SK-N-MC (cell line): ENCODE results near the gene KDM4E.
"Not testable (repeated sequence)": the region's sequence is repeated elsewhere in the genome, so short reads cannot be mapped to it uniquely, and the experiment has no call there.

Source experiments
- DNase-seq: peaks from one replicate; pipeline ENCODE4 v3.0.0-alpha.2; 2011; ENCODE audit warnings: low read depth, low spot score
- H3K27ac ChIP-seq: fragments of 200-600 bp; sonication (generic); 2 replicates; pipeline ENCODE4 v1.5.1; 2016; ENCODE audit warnings: mixed run types
- H3K36me3 ChIP-seq: fragments of 200-600 bp; sonication (generic); 2 replicates; pipeline ENCODE4 v1.6.1; 2017; ENCODE audit warnings: antibody characterized with exemption, low read length, mixed read lengths; ENCODE audit not compliant: insufficient read depth
- H3K4me3 ChIP-seq: fragments of 200-600 bp; sonication (generic); 2 replicates; pipeline ENCODE4 v1.5.1; 2016
- H3K9ac ChIP-seq: fragments of 200-600 bp; sonication (generic); 2 replicates; pipeline ENCODE4 v1.8.0; 2017; ENCODE audit warnings: mixed run types, mixed read lengths; ENCODE audit not compliant: insufficient read length
- H3K9me3 ChIP-seq: fragments of 200-600 bp; sonication (generic); 2 replicates; pipeline ENCODE4 v1.6.1; 2017; ENCODE audit warnings: low read depth, mild to moderate bottlenecking, antibody characterized with exemption, low read length, moderate library complexity, mixed read lengths
- EZH2 ChIP-seq: fragments of 200-600 bp; sonication (generic); IDR thresholded peaks from one replicate; pipeline ENCODE4 v1.6.1; 2017; ENCODE audit warnings: antibody characterized with exemption
- FOXP2 ChIP-seq: optimal IDR thresholded peaks from 2 replicates; pipeline ENCODE3; 2011; ENCODE audit warnings: mild to moderate bottlenecking, moderate library complexity; ENCODE audit not compliant: insufficient read depth; ENCODE audit errors: extremely low read length, control extremely low read depth
- POLR2AphosphoS5 ChIP-seq: IDR thresholded peaks from 2 replicates; pipeline ENCODE4 v1.6.1; 2012; ENCODE audit warnings: mild to moderate bottlenecking, low read depth, low read length, borderline replicate concordance

Gene KDM4E

DNA sequence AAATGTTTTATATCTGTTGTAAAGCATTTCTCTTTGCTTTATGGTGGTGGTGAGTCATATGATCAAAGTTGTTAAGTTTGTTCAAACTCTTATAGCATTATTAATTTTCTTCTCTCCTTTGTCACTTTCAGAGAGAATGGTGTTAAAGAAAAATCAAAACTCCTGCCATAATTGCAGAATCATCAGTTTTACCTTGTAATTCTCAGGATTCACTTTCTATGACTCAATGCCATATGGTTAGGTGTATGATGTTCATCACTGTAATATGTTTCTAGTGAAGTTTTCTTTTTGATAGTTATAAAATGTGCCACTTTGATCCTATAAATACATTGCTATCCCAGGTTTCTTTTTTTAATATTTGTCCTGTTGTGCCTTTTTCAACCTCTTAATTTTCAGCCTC lies 13.7 kb upstream of the KDM4E start:
- no peak for DNase-seq
- Histone ChIP-seq H3K9ac (no peak overlapping the region), H3K36me3 (no peaks in the 10 kb centered on the region), H3K27ac (no peak overlapping the region), H3K9me3 (no peaks in the 10 kb centered on the region), H3K4me3 (no peak overlapping the region)
- TF ChIP-seq EZH2 (no peak), POLR2AphosphoS5 (no peak), FOXP2 (no peak)

DNA sequence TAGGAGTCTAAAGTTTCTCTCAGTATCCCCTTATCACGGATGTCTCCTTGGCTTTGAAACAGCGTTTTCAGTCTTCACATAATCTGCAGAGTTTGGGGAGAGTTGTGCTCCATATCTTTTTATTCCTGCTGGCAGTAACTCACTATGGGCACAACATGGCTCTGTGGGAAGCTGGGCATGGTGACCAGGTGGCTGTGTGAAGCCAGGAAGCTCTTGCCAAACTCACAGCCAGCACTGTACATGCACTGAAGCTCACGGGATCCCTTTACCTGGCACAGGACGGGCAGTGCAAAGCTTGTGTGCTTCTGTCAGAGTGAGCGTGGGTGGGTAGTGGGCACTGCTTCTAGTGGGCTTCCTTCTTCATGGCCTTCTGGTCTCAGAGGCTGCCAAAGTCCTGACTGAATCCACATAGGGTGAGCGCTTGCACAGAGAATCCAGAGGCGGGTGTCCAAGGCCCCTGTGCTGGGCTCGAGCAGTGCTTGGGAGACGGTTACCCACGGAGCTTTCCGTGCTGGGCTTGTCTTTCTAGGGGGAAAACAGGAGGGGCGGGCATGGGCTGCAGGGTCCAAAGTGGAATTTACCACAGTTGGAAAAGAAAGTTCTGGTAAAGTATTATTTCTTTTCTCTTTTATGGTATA lies 10.8 kb upstream of the KDM4E start:
- no peak for DNase-seq
- no peaks in the 10 kb centered on the region for H3K36me3 ChIP-seq
- TF ChIP-seq POLR2AphosphoS5 (no peak), EZH2 (no peak), FOXP2 (no peak)
- H3K27ac ChIP-seq = no peak overlapping the region
- no peaks in the 10 kb centered on the region for H3K9me3 ChIP-seq
- H3K4me3 ChIP-seq = no peak overlapping the region
- no peak overlapping the region for H3K9ac ChIP-seq

DNA sequence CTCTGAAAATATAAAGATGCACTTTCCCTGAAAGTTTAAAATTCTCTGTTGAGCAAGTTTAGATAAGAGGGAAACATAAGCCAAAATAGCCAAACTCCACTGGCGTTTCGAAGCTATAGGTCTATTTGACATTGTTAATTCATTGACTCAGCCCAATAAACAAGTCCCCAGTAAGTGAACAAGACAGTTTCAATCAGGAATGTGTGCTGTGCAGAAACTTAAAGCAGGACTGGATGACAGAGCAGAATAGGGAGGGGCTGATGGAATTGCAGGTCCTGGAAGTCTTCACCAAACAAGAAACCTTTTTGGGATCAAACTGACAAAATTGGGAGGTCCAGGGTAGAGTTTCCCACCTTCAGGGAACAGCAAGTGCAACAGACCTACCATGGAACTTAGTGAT lies 8.9 kb upstream of the KDM4E start:
- no peak for TF ChIP-seq POLR2AphosphoS5
- TF ChIP-seq EZH2 = no peak
- TF ChIP-seq FOXP2 = no peak
- no peak for DNase-seq
- H3K4me3 ChIP-seq = no peak overlapping the region

DNA sequence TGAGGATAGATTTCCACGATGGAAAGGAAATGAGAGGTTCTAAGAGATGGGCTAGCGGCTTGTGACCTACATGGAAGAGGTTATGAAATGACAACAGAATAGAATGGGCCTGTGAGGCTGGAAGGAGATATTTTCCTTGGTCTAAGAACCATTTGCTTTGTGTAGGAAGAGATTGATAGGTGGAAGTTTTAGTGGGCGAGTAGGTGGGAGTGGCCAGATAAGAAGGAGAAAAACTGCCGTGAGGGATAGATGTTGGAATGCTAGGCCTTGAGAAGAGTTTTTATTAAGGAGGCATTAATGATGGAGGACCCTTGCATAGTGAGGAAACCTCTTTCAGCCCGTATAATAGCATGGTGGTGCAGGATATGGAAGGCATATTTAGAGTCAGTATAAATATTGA lies 3.6 kb upstream of the KDM4E start:
- not testable (repeated sequence) for H3K9ac ChIP-seq, H3K4me3 ChIP-seq, H3K27ac ChIP-seq, H3K9me3 ChIP-seq, DNase-seq, H3K36me3 ChIP-seq

More for the DNA sequence above, 8.9 kb upstream of the KDM4E start:
- Histone ChIP-seq H3K9ac (no peak overlapping the region), H3K36me3 (no peaks in the 10 kb centered on the region), H3K9me3 (no peaks in the 10 kb centered on the region), H3K27ac (no peak overlapping the region)

DNA sequence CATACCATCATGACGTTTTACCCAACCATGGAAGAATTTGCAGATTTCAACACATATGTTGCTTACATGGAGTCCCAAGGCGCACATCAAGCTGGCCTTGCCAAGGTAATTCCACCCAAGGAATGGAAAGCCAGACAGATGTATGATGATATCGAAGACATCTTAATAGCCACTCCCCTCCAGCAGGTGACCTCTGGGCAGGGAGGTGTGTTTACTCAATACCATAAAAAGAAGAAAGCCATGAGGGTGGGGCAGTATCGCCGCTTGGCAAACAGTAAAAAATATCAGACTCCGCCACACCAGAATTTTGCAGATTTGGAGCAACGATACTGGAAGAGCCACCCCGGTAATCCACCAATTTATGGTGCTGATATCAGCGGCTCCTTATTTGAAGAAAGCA lies 536 bp downstream of the KDM4E start:
- DNase-seq = not testable (repeated sequence)

DNA sequence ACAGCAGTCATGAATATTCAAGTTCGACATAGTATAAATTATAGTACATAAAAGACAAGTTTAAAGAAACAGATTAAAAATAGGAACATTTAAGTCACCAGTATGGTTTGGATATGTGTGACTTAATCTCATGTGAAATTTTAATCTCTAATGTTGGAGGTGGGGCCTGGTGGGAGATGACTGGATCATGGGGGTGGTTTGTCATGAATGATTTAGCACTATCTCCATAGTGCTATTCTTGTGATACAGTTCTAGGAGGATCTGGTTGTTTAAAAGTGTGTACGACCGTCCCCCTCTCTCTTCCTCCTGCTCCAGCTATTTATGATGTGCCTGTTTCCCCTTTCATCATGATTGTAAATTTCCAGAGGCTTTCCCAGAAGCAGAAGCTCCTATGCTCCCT lies 3.3 kb downstream of the KDM4E start:
- no peak overlapping the region for H3K9ac ChIP-seq
- H3K4me3 ChIP-seq = no peak overlapping the region
- no peaks in the 10 kb centered on the region for H3K36me3 ChIP-seq
- no peak overlapping the region for H3K27ac ChIP-seq
- no peaks in the 10 kb centered on the region for H3K9me3 ChIP-seq
- TF ChIP-seq EZH2 (no peak), POLR2AphosphoS5 (no peak), FOXP2 (no peak)
- DNase-seq = no peak

More for the DNA sequence above, 536 bp downstream of the KDM4E start:
- H3K9ac ChIP-seq, H3K27ac ChIP-seq, H3K9me3 ChIP-seq, H3K4me3 ChIP-seq, H3K36me3 ChIP-seq: not testable (repeated sequence)

DNA sequence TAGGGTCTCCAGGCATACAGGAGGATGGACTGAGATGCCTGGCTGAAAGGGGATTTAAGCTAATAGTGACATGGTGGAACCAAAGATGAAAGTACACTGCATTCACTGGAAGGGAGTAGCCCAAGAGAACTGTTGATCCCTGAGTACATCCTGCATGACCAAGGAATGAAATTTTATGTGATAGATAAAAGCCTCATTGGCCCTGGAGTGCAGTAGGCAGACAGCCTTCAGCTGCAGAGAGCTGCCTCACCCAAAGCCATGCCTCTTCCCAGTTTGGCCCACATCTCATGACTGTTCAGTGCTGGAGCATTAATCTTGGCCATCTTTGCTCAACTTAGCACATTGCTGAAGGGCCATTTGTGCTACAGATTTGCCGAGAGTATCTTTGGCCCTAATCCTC lies 8.0 kb downstream of the KDM4E start:
- no peak for TF ChIP-seq FOXP2
- TF ChIP-seq EZH2 = no peak
- no peak for TF ChIP-seq POLR2AphosphoS5
- no peak overlapping the region for H3K9ac ChIP-seq
- no peak for DNase-seq

DNA sequence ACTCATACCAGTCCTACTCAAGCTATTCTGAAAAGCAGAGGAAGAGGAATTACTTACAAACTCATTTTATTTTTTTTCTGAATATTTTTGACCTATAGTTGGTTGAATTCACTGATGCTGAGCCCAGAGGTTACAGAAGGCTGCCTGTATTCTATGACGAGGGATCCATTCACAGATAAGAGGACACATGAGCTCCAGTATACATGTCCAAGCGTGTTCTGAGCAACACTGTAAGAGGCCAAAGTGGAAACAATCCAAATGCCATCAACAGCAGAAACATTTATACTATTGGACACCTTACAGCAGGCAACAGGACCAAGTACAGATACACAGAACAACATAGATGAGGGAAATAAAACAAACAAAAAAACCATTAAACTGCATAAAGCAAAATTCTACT lies 10.3 kb downstream of the KDM4E start:
- Histone ChIP-seq H3K9ac (no peak overlapping the region), H3K9me3 (no peaks in the 10 kb centered on the region), H3K36me3 (no peaks in the 10 kb centered on the region), H3K27ac (no peak overlapping the region), H3K4me3 (no peak overlapping the region)
- no peak for DNase-seq
- TF ChIP-seq FOXP2 (no peak), POLR2AphosphoS5 (no peak), EZH2 (no peak)

More for the DNA sequence above, 8.0 kb downstream of the KDM4E start:
- no peak overlapping the region for H3K4me3 ChIP-seq
- H3K9me3 ChIP-seq = no peaks in the 10 kb centered on the region
- no peak overlapping the region for H3K27ac ChIP-seq
- no peaks in the 10 kb centered on the region for H3K36me3 ChIP-seq

DNA sequence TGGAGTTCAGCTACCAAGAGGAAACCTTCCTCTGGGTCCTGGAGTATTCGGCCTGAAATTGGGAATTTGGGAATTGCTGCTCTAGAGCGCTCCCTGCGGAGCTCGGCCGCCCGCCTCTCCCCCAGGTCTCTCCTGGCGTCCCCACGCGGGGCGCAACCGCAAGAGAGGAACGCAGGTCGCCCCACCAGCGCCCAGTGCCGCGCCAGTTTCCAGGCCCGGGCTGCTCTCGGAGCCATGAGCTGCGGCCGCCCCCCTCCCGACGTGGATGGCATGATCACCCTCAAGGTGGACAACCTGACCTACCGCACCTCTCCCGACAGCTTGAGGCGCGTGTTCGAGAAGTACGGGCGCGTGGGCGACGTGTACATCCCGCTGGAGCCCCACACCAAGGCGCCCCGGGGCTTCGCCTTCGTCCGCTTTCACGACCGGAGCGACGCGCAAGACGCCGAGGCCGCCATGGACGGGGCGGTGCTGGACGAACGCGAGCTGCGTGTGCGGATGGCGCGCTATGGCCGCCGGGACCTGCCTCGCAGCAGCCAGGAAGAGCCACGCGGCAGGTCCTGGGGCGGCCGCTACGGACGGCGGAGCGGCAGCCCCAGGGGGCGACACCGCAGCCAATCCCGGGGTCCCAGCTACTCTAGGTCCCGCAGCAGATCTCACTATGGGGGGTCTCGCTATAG lies 12.4 kb downstream of the KDM4E start:
- not testable (repeated sequence) for H3K36me3 ChIP-seq, H3K9ac ChIP-seq, DNase-seq, H3K27ac ChIP-seq, H3K4me3 ChIP-seq, H3K9me3 ChIP-seq
